GM18511 (cell line): ENCODE results near the gene MARVELD2.

ENCODE experiments used
- ATAC-seq: cut with Tn5 transposase; IDR thresholded peaks from one replicate; pipeline ENCODE4 v1.9.1; 2021; ENCODE audit warnings: mild to moderate bottlenecking, moderate library complexity; ENCODE audit not compliant: unreplicated experiment

Gene MARVELD2

DNA sequence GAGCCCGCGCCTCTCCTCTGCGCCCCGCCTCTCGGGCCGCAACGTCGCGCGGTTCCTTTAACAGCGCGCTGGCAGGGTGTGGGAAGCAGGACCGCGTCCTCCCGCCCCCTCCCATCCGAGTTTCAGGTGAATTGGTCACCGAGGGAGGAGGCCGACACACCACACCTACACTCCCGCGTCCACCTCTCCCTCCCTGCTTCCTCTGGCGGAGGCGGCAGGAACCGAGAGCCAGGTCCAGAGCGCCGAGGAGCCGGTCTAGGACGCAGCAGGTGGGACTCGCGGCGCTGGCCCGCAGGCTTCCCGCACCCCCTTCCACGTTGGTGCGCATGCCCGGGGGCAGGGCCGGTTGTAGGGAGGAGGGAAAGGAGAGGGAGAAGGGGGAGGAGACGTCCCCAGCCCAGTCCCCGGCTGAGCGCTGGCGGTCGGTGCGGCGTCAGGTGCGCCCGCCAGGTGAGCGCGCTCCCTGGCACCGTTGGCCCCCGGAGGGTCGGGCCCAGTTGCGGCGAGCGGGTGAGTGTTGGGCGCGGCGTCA lies 77.5 kb downstream of the MARVELD2 start, which contains the start of gene OCLN:
TSS of gene OCLN (plus strand) at position 400 of the 532 bp plus-strand sequence. CDS start 11,455 bp downstream, outside the sequence.
- peak; percentile 69 for ATAC-seq

- peak; percentile 62 for ATAC-seq
Observed at GRCh38 chr5:69492923-69493395, 78.0 kb downstream of the MARVELD2 start.

DNA sequence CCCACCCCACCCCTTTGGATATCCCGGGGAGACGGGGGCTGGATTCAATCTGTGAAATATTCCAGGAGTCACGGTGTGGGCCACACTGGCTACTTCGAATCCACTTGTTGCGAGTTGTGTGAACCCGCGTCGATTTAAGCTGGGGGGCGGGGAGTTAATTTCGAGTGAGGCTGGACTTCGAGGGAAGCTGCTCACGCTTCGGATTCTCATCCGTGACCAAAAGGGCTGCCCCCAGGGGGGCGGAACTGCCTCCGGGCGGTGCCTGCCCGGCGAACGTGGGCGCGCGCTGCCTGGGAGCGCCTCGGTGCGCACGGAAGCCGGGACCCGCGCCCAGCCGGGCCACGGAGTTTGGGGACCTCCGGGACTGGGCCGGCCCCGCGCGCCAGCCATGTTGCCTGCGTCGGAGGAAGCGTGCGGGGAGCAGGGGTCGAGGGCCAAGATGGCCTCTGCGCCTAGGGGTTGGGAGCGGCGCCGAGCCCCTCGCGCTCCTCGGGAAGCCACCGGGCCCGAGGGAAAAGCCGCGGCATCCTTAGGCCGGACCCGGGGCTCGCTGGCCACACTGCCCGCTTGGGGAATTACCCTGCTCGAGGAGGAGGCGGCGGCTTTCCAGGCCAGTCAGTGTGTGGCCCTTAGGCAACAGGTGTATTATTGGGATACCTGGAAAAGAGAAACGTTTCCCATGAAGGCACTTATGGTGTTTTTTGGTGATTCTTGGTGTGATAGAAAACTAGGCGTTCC lies 78.6 kb downstream of the MARVELD2 start:
- ATAC-seq = peak; percentile 54
